Calu3 (cell line): ENCODE data around the gene C6. TPM values are rescaled to one million over a fixed set of nuclear protein-coding genes. Genes with fewer than 3 reads are reported as not detected.

ENCODE experiments used
- BruUV-seq: library from RNA; stranded (reverse); fragments of 400-500 nt; replicated peaks from 2 replicates; lab custom pipeline; 2021; lab: Mats Ljungman, UMichigan
- CTCF ChIA-PET: fragments of 300-600 bp; sonication (Branson Sonifier 250); formaldehyde crosslinking; loops from one replicate; lab custom pipeline; 2022; ENCODE audit warnings: antibody characterized with exemption; lab: Charles Lee
- DNase-seq: peaks from one replicate; pipeline ENCODE4 v3.0.0; 2022
- H3K27ac Mint-ChIP-seq: one replicate; pipeline ENCODE4 v1.8.0; 2022; ENCODE audit warnings: mixed read lengths; ENCODE audit not compliant: unreplicated experiment
- H3K27me3 Mint-ChIP-seq: one replicate; pipeline ENCODE4 v1.8.0; 2022; ENCODE audit warnings: mixed read lengths; ENCODE audit not compliant: unreplicated experiment
- H3K36me3 Mint-ChIP-seq: one replicate; pipeline ENCODE4 v1.8.0; 2022; ENCODE audit warnings: mild to moderate bottlenecking, moderate library complexity, mixed read lengths; ENCODE audit not compliant: insufficient read depth, unreplicated experiment
- H3K4me1 Mint-ChIP-seq: one replicate; pipeline ENCODE4 v1.8.0; 2022; ENCODE audit warnings: mild to moderate bottlenecking, low read depth, mixed read lengths; ENCODE audit not compliant: unreplicated experiment
- H3K4me3 Mint-ChIP-seq: one replicate; pipeline ENCODE4 v1.8.0; 2022; ENCODE audit warnings: mild to moderate bottlenecking, low read depth, moderate library complexity, mixed read lengths; ENCODE audit not compliant: unreplicated experiment
- H3K9me3 Mint-ChIP-seq: one replicate; pipeline ENCODE4 v1.8.0; 2022; ENCODE audit warnings: low read depth, mixed read lengths; ENCODE audit not compliant: unreplicated experiment
- CTCF ChIP-seq: fragments of 200-600 bp; IDR thresholded peaks from one replicate; pipeline ENCODE4 v1.8.0; 2022; ENCODE audit warnings: antibody characterized with exemption; ENCODE audit not compliant: unreplicated experiment
- intact Hi-C: fragments of 100-400 bp; cut with micrococcal nuclease; formaldehyde crosslinking; loops from one replicate; pipeline ENCODE4 v1.10.0; 2022; ENCODE audit not compliant: unreplicated experiment
- total RNA-seq: library from RNA; stranded (reverse); gene quantifications from 2 replicates; pipeline ENCODE4 v1.2.3, GENCODE V29; 2022

C6 gene
- total RNA-seq, 1 experiment from 2014 or later = not detected

GRCh38 chr5:41250351-41250987 lies 37.1 kb upstream of the C6 start:
- H3K36me3 Mint-ChIP-seq = no peaks in the 10 kb centered on the region
- DNase-seq = no peak
- intact Hi-C loops = no loop called here
- BruUV-seq = no TSS peak
- CTCF ChIA-PET = no interaction called here
- H3K27ac Mint-ChIP-seq = no peak overlapping the region
- no peaks in the 10 kb centered on the region for H3K27me3 Mint-ChIP-seq
- no peak for TF ChIP-seq CTCF
- H3K4me1 Mint-ChIP-seq = peaks cover 13% of the 10 kb centered on the region
- H3K9me3 Mint-ChIP-seq = peaks cover 5% of the 10 kb centered on the region
- H3K4me3 Mint-ChIP-seq = no peak overlapping the region

GRCh38 chr5:41247135-41247534 lies 33.8 kb upstream of the C6 start:
- Mint-ChIP-seq H3K9me3 (no peaks in the 10 kb centered on the region), H3K4me3 (no peak overlapping the region), H3K4me1 (peaks cover 13% of the 10 kb centered on the region), H3K27ac (no peak overlapping the region), H3K27me3 (no peaks in the 10 kb centered on the region), H3K36me3 (no peaks in the 10 kb centered on the region)
- CTCF ChIA-PET = interaction anchor here (1.1 kb wide), 1 partner anchor 10 kb away, joined by 3 read pairs; no protein-coding TSS in a partner anchor
- no peak for DNase-seq
- intact Hi-C loops = no loop called here
- BruUV-seq = no TSS peak
- no peak for TF ChIP-seq CTCF

DNA sequence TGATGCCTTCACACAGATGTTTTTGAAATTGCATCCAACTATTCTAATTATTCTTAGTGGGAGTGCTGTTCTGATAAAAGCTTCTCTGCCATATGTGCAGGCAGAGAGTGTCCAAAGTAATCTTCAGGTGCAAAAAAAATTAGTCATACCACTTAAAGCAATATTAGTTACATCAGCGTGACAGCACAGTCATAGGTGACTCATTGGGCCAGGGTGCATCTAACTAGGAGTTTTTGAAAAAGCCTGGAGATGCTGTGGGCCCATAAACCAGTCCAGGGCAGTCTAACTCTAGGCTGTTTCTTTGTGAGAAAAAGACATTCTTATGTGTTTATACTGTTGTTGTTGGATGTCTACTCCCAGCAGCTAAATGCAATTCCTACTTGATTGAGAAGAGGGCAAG lies 33.0 kb upstream of the C6 start:
- H3K27me3 Mint-ChIP-seq = no peaks in the 10 kb centered on the region
- H3K36me3 Mint-ChIP-seq = no peaks in the 10 kb centered on the region
- peak overlapping the region; percentile 65 for H3K27ac Mint-ChIP-seq
- TF ChIP-seq CTCF = no peak
- intact Hi-C loops = no loop called here
- H3K9me3 Mint-ChIP-seq = no peaks in the 10 kb centered on the region
- no TSS peak for BruUV-seq
- peak; percentile 28 for DNase-seq
- CTCF ChIA-PET = interaction anchor here (1.1 kb wide), 1 partner anchor 11 kb away, joined by 3 read pairs; no protein-coding TSS in a partner anchor
- peaks cover 13% of the 10 kb centered on the region for H3K4me1 Mint-ChIP-seq
- no peak overlapping the region for H3K4me3 Mint-ChIP-seq

- DNase-seq = no peak
- intact Hi-C loops = no loop called here
- no peak for TF ChIP-seq CTCF
- CTCF ChIA-PET = no interaction called here
- H3K27ac Mint-ChIP-seq = no peak overlapping the region
- no peaks in the 10 kb centered on the region for H3K9me3 Mint-ChIP-seq
- no peaks in the 10 kb centered on the region for H3K27me3 Mint-ChIP-seq
- H3K4me1 Mint-ChIP-seq = peaks cover 13% of the 10 kb centered on the region
- no TSS peak for BruUV-seq
- H3K4me3 Mint-ChIP-seq = no peak overlapping the region
- no peaks in the 10 kb centered on the region for H3K36me3 Mint-ChIP-seq
Measured at GRCh38 chr5:41243558-41243957, 30.2 kb upstream of the C6 start.
